Fibroblast of lung (primary cell): ENCODE data around the gene SERPINB1.

ENCODE experiments used
- CTCF ChIP-seq, 2 donors: IDR thresholded peaks in 1 of 2; conservative IDR thresholded peaks in 1 of 2; 1 replicate in 1 of 2; 2 replicates in 1 of 2; pipeline ENCODE4 v1.5.1; 2011 to 2012; ENCODE audit warnings: low read length in 2 of 2, control low read depth in 1 of 2, inconsistent platforms in 1 of 2, low read depth in 1 of 2, mild to moderate bottlenecking in 1 of 2
- EZH2 ChIP-seq: IDR thresholded peaks from 2 replicates; pipeline ENCODE4 v1.5.1; 2012; ENCODE audit warnings: low read length, control low read depth, mild to moderate bottlenecking; ENCODE audit errors: missing control alignments

- TF ChIP-seq CTCF (conservative IDR thresholded peaks at IDR 0.05 in 1 of 2, IDR thresholded peaks at IDR 0.05 in 1 of 2; ENCODE audit: low read depth in 1 of 2, low read length in 2 of 2): no peak
- TF ChIP-seq EZH2: no peak
Measured at GRCh38 chr6:2803731-2804429, 37.8 kb downstream of the SERPINB1 start.
